HG03432 (cell line): Measurements from ENCODE around the gene NCAPD3.
"Not testable (repeated sequence)": the region's sequence is repeated elsewhere in the genome, so short reads cannot be mapped to it uniquely, and the experiment has no call there.

Experiments
- ATAC-seq: cut with Tn5 transposase; IDR thresholded peaks from one replicate; pipeline ENCODE4 v1.9.1; 2021; ENCODE audit warnings: mild to moderate bottlenecking, moderate library complexity; ENCODE audit not compliant: unreplicated experiment

The NCAPD3 gene

GRCh38 chr11:134224710-134225664 lies 1.2 kb upstream of the NCAPD3 start:
- peak; percentile 23 for ATAC-seq

GRCh38 chr11:134223121-134223520 lies 646 bp downstream of the NCAPD3 start:
- ATAC-seq = no peak

- no peak for ATAC-seq
Measured at GRCh38 chr11:134216816-134217215, 7.0 kb downstream of the NCAPD3 start.

- ATAC-seq = no peak
Measured at GRCh38 chr11:134215836-134216235, 7.9 kb downstream of the NCAPD3 start.

- no peak for ATAC-seq
Measured at GRCh38 chr11:134207538-134208239, 16.1 kb downstream of the NCAPD3 start.

GRCh38 chr11:134206185-134206584 lies 17.6 kb downstream of the NCAPD3 start:
- ATAC-seq = no peak

- ATAC-seq = no peak
Measured at GRCh38 chr11:134205729-134206128, 18.0 kb downstream of the NCAPD3 start.

- no peak for ATAC-seq
Measured at GRCh38 chr11:134202661-134203060, 21.1 kb downstream of the NCAPD3 start.

- no peak for ATAC-seq
Measured at GRCh38 chr11:134200688-134201087, 23.1 kb downstream of the NCAPD3 start.

GRCh38 chr11:134199531-134199930 lies 24.2 kb downstream of the NCAPD3 start:
- ATAC-seq = no peak

- no peak for ATAC-seq
Measured at GRCh38 chr11:134196756-134197155, 27.0 kb downstream of the NCAPD3 start.

- ATAC-seq = not testable (repeated sequence)
Measured at GRCh38 chr11:134188092-134188491, 35.7 kb downstream of the NCAPD3 start.

- ATAC-seq = no peak
Measured at GRCh38 chr11:134181707-134182106, 42.1 kb downstream of the NCAPD3 start.

- ATAC-seq = no peak
Measured at GRCh38 chr11:134178032-134178674, 45.6 kb downstream of the NCAPD3 start.

- ATAC-seq = no peak
Measured at GRCh38 chr11:134176284-134176683, 47.5 kb downstream of the NCAPD3 start.

- no peak for ATAC-seq
Measured at GRCh38 chr11:134173296-134173695, 50.5 kb downstream of the NCAPD3 start.

GRCh38 chr11:134171951-134172350 lies 51.8 kb downstream of the NCAPD3 start:
- ATAC-seq = no peak

GRCh38 chr11:134170919-134171281 lies 52.9 kb downstream of the NCAPD3 start:
- no peak for ATAC-seq

- no peak for ATAC-seq
Measured at GRCh38 chr11:134170177-134170918, 53.4 kb downstream of the NCAPD3 start.

GRCh38 chr11:134164490-134165370 lies 59.0 kb downstream of the NCAPD3 start:
- ATAC-seq = no peak
